SK-N-SH treated with all-trans-retinoic acid at 6 μM for 48 hours (cell line): ENCODE data around the gene CERT1.
"Not testable (repeated sequence)": the region's sequence is repeated elsewhere in the genome, so short reads cannot be mapped to it uniquely, and the experiment has no call there.

Source experiments
- ATAC-seq: fragments of 200-7000 bp; cut with Tn5 transposase; 3 replicates; pipeline ENCODE4 v1.9.1; 2020; ENCODE audit warnings: mild to moderate bottlenecking, moderate library complexity
- BACH2 ChIP-seq: fragments of 250-450 bp; sonication (Bioruptor Pico); IDR thresholded peaks from 2 replicates; pipeline ENCODE4 v1.9.0; 2021; ENCODE audit warnings: mild to moderate bottlenecking, borderline replicate concordance
- CSDC2 ChIP-seq: fragments of 250-450 bp; sonication (Bioruptor Pico); IDR thresholded peaks from 2 replicates; pipeline ENCODE4 v1.5.0; 2020; ENCODE audit warnings: mild to moderate bottlenecking, moderate library complexity
- ESRRG ChIP-seq: fragments of 250-450 bp; sonication (Bioruptor Pico); IDR thresholded peaks from 2 replicates; pipeline ENCODE4 v1.6.1; 2021; ENCODE audit warnings: mild to moderate bottlenecking
- GLIS3 ChIP-seq: fragments of 250-450 bp; sonication (Bioruptor Pico); IDR thresholded peaks from 2 replicates; pipeline ENCODE4 v1.5.0; 2020; ENCODE audit warnings: mild to moderate bottlenecking, moderate library complexity
- ISL1 ChIP-seq: fragments of 250-450 bp; sonication (Bioruptor Pico); IDR thresholded peaks from 2 replicates; pipeline ENCODE4 v2.1.2; 2022; ENCODE audit warnings: mild to moderate bottlenecking, moderate library complexity
- OSR1 ChIP-seq: fragments of 250-450 bp; sonication (Bioruptor Pico); IDR thresholded peaks from 2 replicates; pipeline ENCODE4 v1.8.0; 2022; ENCODE audit warnings: moderate library complexity, mild to moderate bottlenecking, inconsistent platforms
- POU6F1 ChIP-seq: fragments of 250-450 bp; sonication (Bioruptor Pico); IDR thresholded peaks from 2 replicates; pipeline ENCODE4 v1.8.0; 2021; ENCODE audit warnings: low read depth, mild to moderate bottlenecking, moderate library complexity, borderline replicate concordance
- PPARA ChIP-seq: fragments of 250-450 bp; sonication (Bioruptor Pico); IDR thresholded peaks from 2 replicates; pipeline ENCODE4 v1.5.0; 2020; ENCODE audit warnings: mild to moderate bottlenecking, borderline replicate concordance
- RARB ChIP-seq: fragments of 250-450 bp; sonication (Bioruptor Pico); IDR thresholded peaks from 2 replicates; pipeline ENCODE4 v1.8.0; 2021; ENCODE audit warnings: mild to moderate bottlenecking, moderate library complexity
- SNAI2 ChIP-seq: fragments of 250-450 bp; sonication (Bioruptor Pico); IDR thresholded peaks from 2 replicates; pipeline ENCODE4 v1.5.0; 2020; ENCODE audit warnings: mild to moderate bottlenecking, moderate library complexity
- TCF4 ChIP-seq: fragments of 250-450 bp; sonication (Bioruptor Pico); IDR thresholded peaks from 2 replicates; pipeline ENCODE4 v1.8.0; 2021; ENCODE audit warnings: mild to moderate bottlenecking, moderate library complexity, borderline replicate concordance
- TOX ChIP-seq: fragments of 250-450 bp; sonication (Bioruptor Pico); IDR thresholded peaks from 2 replicates; pipeline ENCODE4 v1.8.0; 2021; ENCODE audit warnings: mild to moderate bottlenecking, moderate library complexity, borderline replicate concordance
- ZC3H10 ChIP-seq: fragments of 250-450 bp; sonication (Bioruptor Pico); IDR thresholded peaks from 2 replicates; pipeline ENCODE4 v1.5.1; 2021; ENCODE audit warnings: mild to moderate bottlenecking, moderate library complexity
- ZFP30 ChIP-seq: fragments of 450-650 bp; formaldehyde crosslinking; IDR thresholded peaks from 2 replicates; pipeline ENCODE4 v1.5.0; 2022; ENCODE audit warnings: mild to moderate bottlenecking, moderate library complexity
- ZNF565 ChIP-seq: fragments of 450-650 bp; formaldehyde crosslinking; conservative IDR thresholded peaks from 2 replicates; pipeline ENCODE4 v1.5.0; 2020; ENCODE audit warnings: low read depth, mild to moderate bottlenecking, moderate library complexity
- ZNF70 ChIP-seq: fragments of 450-650 bp; formaldehyde crosslinking; IDR thresholded peaks from 2 replicates; pipeline ENCODE4 v1.5.0; 2020; ENCODE audit warnings: mild to moderate bottlenecking, moderate library complexity
- ZNF8 ChIP-seq: fragments of 450-650 bp; formaldehyde crosslinking; IDR thresholded peaks from 2 replicates; pipeline ENCODE4 v1.5.0; 2020; ENCODE audit warnings: mild to moderate bottlenecking, moderate library complexity
- TF ChIP-seq, protein P1 (sequence below): fragments of 250-450 bp; sonication (Bioruptor Pico); IDR thresholded peaks from 2 replicates; pipeline ENCODE4 v1.8.0; 2020; ENCODE audit warnings: mild to moderate bottlenecking, moderate library complexity, borderline replicate concordance
- TF ChIP-seq, protein P2 (sequence below): fragments of 250-450 bp; sonication (Bioruptor Pico); IDR thresholded peaks from 2 replicates; pipeline ENCODE4 v1.5.0; 2020; ENCODE audit warnings: mild to moderate bottlenecking, moderate library complexity
- TF ChIP-seq, protein P3 (sequence below): fragments of 250-450 bp; sonication (Bioruptor Pico); IDR thresholded peaks from 2 replicates; pipeline ENCODE4 v1.5.1; 2020; ENCODE audit warnings: low read depth, mild to moderate bottlenecking, moderate library complexity

Gene CERT1, protein sequence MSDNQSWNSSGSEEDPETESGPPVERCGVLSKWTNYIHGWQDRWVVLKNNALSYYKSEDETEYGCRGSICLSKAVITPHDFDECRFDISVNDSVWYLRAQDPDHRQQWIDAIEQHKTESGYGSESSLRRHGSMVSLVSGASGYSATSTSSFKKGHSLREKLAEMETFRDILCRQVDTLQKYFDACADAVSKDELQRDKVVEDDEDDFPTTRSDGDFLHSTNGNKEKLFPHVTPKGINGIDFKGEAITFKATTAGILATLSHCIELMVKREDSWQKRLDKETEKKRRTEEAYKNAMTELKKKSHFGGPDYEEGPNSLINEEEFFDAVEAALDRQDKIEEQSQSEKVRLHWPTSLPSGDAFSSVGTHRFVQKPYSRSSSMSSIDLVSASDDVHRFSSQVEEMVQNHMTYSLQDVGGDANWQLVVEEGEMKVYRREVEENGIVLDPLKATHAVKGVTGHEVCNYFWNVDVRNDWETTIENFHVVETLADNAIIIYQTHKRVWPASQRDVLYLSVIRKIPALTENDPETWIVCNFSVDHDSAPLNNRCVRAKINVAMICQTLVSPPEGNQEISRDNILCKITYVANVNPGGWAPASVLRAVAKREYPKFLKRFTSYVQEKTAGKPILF

GRCh38 chr5:75511435-75512382 lies at the start of gene CERT1, which contains the start of gene POLK:
TSS of gene CERT1 (minus strand) at chr5:75511629. CDS start at chr5:75511207, 422 bp downstream.
TSS of gene POLK (plus strand) at chr5:75511891.
- ATAC-seq = peak; percentile 97
- no peak for TF ChIP-seq BACH2 (CRISPR knock-in tag)
- TF ChIP-seq TCF4 (CRISPR knock-in tag) = peak; percentile 46; the same call in 1 of the 2 replicates
- TF ChIP-seq, protein P1, sequence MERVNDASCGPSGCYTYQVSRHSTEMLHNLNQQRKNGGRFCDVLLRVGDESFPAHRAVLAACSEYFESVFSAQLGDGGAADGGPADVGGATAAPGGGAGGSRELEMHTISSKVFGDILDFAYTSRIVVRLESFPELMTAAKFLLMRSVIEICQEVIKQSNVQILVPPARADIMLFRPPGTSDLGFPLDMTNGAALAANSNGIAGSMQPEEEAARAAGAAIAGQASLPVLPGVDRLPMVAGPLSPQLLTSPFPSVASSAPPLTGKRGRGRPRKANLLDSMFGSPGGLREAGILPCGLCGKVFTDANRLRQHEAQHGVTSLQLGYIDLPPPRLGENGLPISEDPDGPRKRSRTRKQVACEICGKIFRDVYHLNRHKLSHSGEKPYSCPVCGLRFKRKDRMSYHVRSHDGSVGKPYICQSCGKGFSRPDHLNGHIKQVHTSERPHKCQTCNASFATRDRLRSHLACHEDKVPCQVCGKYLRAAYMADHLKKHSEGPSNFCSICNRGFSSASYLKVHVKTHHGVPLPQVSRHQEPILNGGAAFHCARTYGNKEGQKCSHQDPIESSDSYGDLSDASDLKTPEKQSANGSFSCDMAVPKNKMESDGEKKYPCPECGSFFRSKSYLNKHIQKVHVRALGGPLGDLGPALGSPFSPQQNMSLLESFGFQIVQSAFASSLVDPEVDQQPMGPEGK (CRISPR knock-in tag) = no peak
- TF ChIP-seq, protein P2, sequence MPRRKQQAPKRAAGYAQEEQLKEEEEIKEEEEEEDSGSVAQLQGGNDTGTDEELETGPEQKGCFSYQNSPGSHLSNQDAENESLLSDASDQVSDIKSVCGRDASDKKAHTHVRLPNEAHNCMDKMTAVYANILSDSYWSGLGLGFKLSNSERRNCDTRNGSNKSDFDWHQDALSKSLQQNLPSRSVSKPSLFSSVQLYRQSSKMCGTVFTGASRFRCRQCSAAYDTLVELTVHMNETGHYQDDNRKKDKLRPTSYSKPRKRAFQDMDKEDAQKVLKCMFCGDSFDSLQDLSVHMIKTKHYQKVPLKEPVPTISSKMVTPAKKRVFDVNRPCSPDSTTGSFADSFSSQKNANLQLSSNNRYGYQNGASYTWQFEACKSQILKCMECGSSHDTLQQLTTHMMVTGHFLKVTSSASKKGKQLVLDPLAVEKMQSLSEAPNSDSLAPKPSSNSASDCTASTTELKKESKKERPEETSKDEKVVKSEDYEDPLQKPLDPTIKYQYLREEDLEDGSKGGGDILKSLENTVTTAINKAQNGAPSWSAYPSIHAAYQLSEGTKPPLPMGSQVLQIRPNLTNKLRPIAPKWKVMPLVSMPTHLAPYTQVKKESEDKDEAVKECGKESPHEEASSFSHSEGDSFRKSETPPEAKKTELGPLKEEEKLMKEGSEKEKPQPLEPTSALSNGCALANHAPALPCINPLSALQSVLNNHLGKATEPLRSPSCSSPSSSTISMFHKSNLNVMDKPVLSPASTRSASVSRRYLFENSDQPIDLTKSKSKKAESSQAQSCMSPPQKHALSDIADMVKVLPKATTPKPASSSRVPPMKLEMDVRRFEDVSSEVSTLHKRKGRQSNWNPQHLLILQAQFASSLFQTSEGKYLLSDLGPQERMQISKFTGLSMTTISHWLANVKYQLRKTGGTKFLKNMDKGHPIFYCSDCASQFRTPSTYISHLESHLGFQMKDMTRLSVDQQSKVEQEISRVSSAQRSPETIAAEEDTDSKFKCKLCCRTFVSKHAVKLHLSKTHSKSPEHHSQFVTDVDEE = peak; percentile 60

GRCh38 chr5:75560655-75561054 lies 49.2 kb upstream of the CERT1 start:
- ATAC-seq = not testable (repeated sequence)

DNA sequence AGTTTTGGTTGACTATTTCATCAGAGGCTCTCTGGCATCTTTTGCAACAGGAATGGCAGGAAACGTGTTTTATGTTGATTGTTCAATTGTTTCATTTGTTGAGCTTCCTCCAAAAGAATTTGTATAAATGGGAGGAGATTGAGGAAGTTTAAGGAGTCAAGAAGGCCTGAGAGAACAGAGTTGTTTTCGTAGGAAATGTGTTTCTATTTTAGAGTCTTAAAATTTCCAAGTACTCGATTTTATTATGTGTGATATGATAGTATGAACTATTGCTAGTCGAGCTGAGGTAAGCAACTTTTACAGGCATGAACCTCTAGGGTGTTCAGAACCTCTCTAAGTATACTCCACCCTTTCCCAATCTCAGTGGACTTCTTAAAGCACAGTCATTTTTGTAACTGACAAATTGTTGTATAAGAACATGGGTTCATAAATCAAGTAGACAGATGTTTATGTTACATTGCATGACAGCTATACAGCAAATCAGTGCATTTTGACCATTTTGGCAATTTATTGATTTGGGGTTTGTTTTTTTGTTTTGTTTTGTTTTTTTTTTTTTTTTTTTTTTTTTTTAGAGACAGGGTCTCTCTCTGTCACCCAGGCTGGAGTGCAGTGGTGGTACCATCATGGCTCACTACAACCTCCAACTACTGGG lies 47.7 kb upstream of the CERT1 start:
- TF ChIP-seq ZNF70 (no peak), ZNF8 (no peak), ZNF565 (no peak), CSDC2 (CRISPR knock-in tag) (no peak), ESRRG (CRISPR knock-in tag) (no peak), POU6F1 (no peak), GLIS3 (CRISPR knock-in tag) (no peak), TOX (CRISPR knock-in tag) (no peak), PPARA (CRISPR knock-in tag) (no peak)
- no peak for ATAC-seq

DNA sequence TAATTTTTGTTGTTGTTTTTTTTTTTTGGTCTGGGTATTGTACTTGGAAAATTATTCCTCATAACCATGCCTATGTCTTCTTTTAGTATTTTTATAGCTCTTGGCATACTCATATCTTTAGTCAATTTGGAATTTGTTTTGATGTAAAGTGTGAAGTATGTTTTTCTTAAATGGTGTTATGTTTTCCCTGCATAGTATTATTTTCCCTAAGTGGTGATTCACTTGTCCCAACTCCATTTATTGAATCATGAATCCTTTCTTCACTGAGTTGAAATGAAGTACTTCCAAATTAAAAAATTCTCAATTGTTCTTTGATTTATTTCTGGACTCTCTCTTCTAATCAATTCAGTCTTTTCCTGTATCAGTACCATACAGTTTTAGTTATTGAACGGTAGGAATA lies 46.8 kb upstream of the CERT1 start:
- ATAC-seq = no peak
- no peak for TF ChIP-seq TOX (CRISPR knock-in tag)
- no peak for TF ChIP-seq ZNF565
- no peak for TF ChIP-seq SNAI2 (CRISPR knock-in tag)
- TF ChIP-seq RARB = no peak
- TF ChIP-seq ZC3H10 (CRISPR knock-in tag) = no peak
- TF ChIP-seq PPARA (CRISPR knock-in tag) = no peak
- TF ChIP-seq, protein P3, sequence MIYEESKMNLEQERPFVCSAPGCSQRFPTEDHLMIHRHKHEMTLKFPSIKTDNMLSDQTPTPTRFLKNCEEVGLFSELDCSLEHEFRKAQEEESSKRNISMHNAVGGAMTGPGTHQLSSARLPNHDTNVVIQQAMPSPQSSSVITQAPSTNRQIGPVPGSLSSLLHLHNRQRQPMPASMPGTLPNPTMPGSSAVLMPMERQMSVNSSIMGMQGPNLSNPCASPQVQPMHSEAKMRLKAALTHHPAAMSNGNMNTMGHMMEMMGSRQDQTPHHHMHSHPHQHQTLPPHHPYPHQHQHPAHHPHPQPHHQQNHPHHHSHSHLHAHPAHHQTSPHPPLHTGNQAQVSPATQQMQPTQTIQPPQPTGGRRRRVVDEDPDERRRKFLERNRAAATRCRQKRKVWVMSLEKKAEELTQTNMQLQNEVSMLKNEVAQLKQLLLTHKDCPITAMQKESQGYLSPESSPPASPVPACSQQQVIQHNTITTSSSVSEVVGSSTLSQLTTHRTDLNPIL (CRISPR knock-in tag) = no peak
- TF ChIP-seq OSR1 (CRISPR knock-in tag) = no peak
- TF ChIP-seq BACH2 (CRISPR knock-in tag) = no peak
- TF ChIP-seq ZNF70 = no peak
- TF ChIP-seq, protein P2 = no peak
- no peak for TF ChIP-seq ZFP30
- TF ChIP-seq, protein P1 (CRISPR knock-in tag) = no peak
- TF ChIP-seq ISL1 (CRISPR knock-in tag) = no peak
